H1 (cell line): ENCODE measurements around the gene LDLRAD4. TPM values are rescaled to one million over a fixed set of nuclear protein-coding genes. Genes with fewer than 3 reads are reported as not detected.

ENCODE experiments used
- CTCF ChIA-PET: fragments of 300-600 bp; sonication (Branson Sonifier 250); formaldehyde crosslinking; loops from one replicate; lab custom pipeline; 2021; ENCODE audit not compliant: partially characterized antibody; lab: Charles Lee
- POLR2A ChIA-PET: fragments of 300-600 bp; sonication (Branson Sonifier 250); formaldehyde crosslinking; loops from one replicate; lab custom pipeline; 2021; ENCODE audit warnings: inconsistent platforms; ENCODE audit not compliant: partially characterized antibody; lab: Charles Lee
- DNase-seq, 2 experiments: peaks; one replicate each; pipeline versions ENCODE4 v3.0.0 to v3.0.0-alpha.2; 2010 to 2022; ENCODE audit warnings: low spot score in 2 of 2, low read depth in 1 of 2, mixed read lengths in 1 of 2
- FAIRE-seq: peaks from 2 replicates; lab custom pipeline; 2011; peaks lifted over from hg19 to GRCh38; lab: Jason Lieb, UNC
- H2AFZ ChIP-seq: 2 replicates; pipeline ENCODE4 v1.8.1; 2012; ENCODE audit warnings: low read length, inconsistent platforms
- H2AK5ac ChIP-seq: 2 replicates; pipeline ENCODE4 v1.6.1; 2013; ENCODE audit warnings: low read depth, low read length
- H2BK120ac ChIP-seq: replicated peaks from 2 replicates; pipeline ENCODE3; 2013; ENCODE audit warnings: low read depth, low read length, inconsistent platforms
- H2BK12ac ChIP-seq: 2 replicates; pipeline ENCODE4 v1.6.1; 2013; ENCODE audit warnings: low read depth, low read length
- H2BK15ac ChIP-seq: 2 replicates; pipeline ENCODE4 v1.6.1; 2013; ENCODE audit warnings: low read length
- H2BK20ac ChIP-seq: 2 replicates; pipeline ENCODE4 v1.6.1; 2013; ENCODE audit warnings: low read length
- H2BK5ac ChIP-seq: 2 replicates; pipeline ENCODE4 v1.6.1; 2013; ENCODE audit warnings: low read depth, low read length
- H3K14ac ChIP-seq: 2 replicates; pipeline ENCODE4 v1.6.1; 2013; ENCODE audit warnings: inconsistent platforms; ENCODE audit not compliant: insufficient read length
- H3K18ac ChIP-seq: 2 replicates; pipeline ENCODE4 v1.6.1; 2013; ENCODE audit warnings: low read length; ENCODE audit errors: extremely low read depth
- H3K23ac ChIP-seq: 2 replicates; pipeline ENCODE4 v1.6.1; 2013; ENCODE audit warnings: inconsistent platforms; ENCODE audit not compliant: insufficient read length
- H3K23me2 ChIP-seq: 2 replicates; pipeline ENCODE4 v1.6.1; 2013; ENCODE audit warnings: low read depth, low read length
- H3K27ac ChIP-seq: 2 replicates; pipeline ENCODE4 v1.6.1; 2011; ENCODE audit warnings: low read depth, low read length, inconsistent platforms
- H3K27me3 ChIP-seq, 4 experiments: replicated peaks in 1 of 4; 1 replicate in 1 of 4; 2 replicates in 3 of 4; pipeline versions ENCODE4 v1.6.1 to v1.8.1; 2011 to 2013; ENCODE audit warnings: low read length in 3 of 4, mild to moderate bottlenecking in 3 of 4, inconsistent platforms in 2 of 4, mixed read lengths in 2 of 4, moderate library complexity in 1 of 4; ENCODE audit not compliant: control insufficient read depth in 3 of 4, insufficient read depth in 3 of 4; ENCODE audit errors: extremely low read depth in 1 of 4
- H3K36me3 ChIP-seq, 4 experiments: 2 replicates each; pipeline versions ENCODE4 v1.6.1 to v1.8.1; 2011 to 2013; ENCODE audit warnings: mild to moderate bottlenecking in 4 of 4, low read length in 3 of 4, moderate library complexity in 2 of 4, control low read depth in 1 of 4, inconsistent platforms in 1 of 4; ENCODE audit not compliant: insufficient read depth in 4 of 4, control insufficient read depth in 2 of 4
- H3K4ac ChIP-seq: replicated peaks from 2 replicates; pipeline ENCODE3; 2013; ENCODE audit warnings: low read length, low read depth, mixed read lengths, inconsistent platforms; ENCODE audit not compliant: insufficient read length
- H3K4me1 ChIP-seq, 4 experiments: replicated peaks in 1 of 4; 1 replicate in 1 of 4; 2 replicates in 3 of 4; pipeline versions ENCODE4 v1.6.1 to v1.8.1; 2011 to 2013; ENCODE audit warnings: low read length in 3 of 4, inconsistent platforms in 2 of 4, mixed read lengths in 1 of 4; ENCODE audit not compliant: insufficient read depth in 4 of 4, control insufficient read depth in 3 of 4
- H3K4me2 ChIP-seq, 2 experiments: 2 replicates each; pipeline versions ENCODE4 v1.6.1 to v1.8.1; 2011 to 2013; ENCODE audit warnings: low read depth in 2 of 2, low read length in 2 of 2, control low read depth in 1 of 2, inconsistent platforms in 1 of 2, mild to moderate bottlenecking in 1 of 2; ENCODE audit not compliant: insufficient read depth in 1 of 2
- H3K4me3 ChIP-seq, 4 experiments: fragments of 200-600, 300-600 bp in 1 of 4; sonication (generic), shearing (Covaris generic), sonication (Bioruptor Twin) in 1 of 4; 2 replicates each; pipeline versions ENCODE4 v1.5.1 to v1.8.1; 2011 to 2016; ENCODE audit warnings: low read length in 4 of 4, low read depth in 3 of 4, control low read depth in 2 of 4, inconsistent platforms in 2 of 4, mild to moderate bottlenecking in 2 of 4, mixed read lengths in 1 of 4, moderate library complexity in 1 of 4; ENCODE audit not compliant: insufficient read depth in 2 of 4; ENCODE audit errors: extremely low read depth in 1 of 4
- H3K56ac ChIP-seq: replicated peaks from 2 replicates; pipeline ENCODE3; 2013; ENCODE audit warnings: low read depth, mild to moderate bottlenecking, mixed read lengths, low read length, inconsistent platforms; ENCODE audit not compliant: insufficient read length
- H3K79me1 ChIP-seq: 2 replicates; pipeline ENCODE4 v1.6.1; 2013; ENCODE audit warnings: low read depth, low read length, control low read depth
- H3K79me2 ChIP-seq, 2 experiments: 2 replicates each; pipeline versions ENCODE4 v1.6.1 to v1.8.1; 2012 to 2013; ENCODE audit warnings: low read length in 2 of 2, mild to moderate bottlenecking in 2 of 2, inconsistent platforms in 1 of 2; ENCODE audit not compliant: insufficient read depth in 2 of 2, control insufficient read depth in 1 of 2
- H3K9ac ChIP-seq, 4 experiments: replicated peaks in 1 of 4; 1 replicate in 1 of 4; 2 replicates in 3 of 4; pipeline versions ENCODE4 v1.6.1 to v1.8.1; 2011 to 2013; ENCODE audit warnings: low read depth in 3 of 4, low read length in 3 of 4, control low read depth in 2 of 4, mild to moderate bottlenecking in 2 of 4, moderate library complexity in 2 of 4, inconsistent platforms in 1 of 4; ENCODE audit errors: extremely low read depth in 1 of 4
- H3K9me3 ChIP-seq, 2 experiments: 2 replicates each; pipeline versions ENCODE4 v1.6.1 to v1.8.1; 2012 to 2013; ENCODE audit warnings: mild to moderate bottlenecking in 2 of 2, moderate library complexity in 2 of 2, control low read depth in 1 of 2, inconsistent platforms in 1 of 2, low read depth in 1 of 2, low read length in 1 of 2, mixed read lengths in 1 of 2; ENCODE audit not compliant: insufficient read depth in 2 of 2
- H4K20me1 ChIP-seq, 2 experiments: replicated peaks in 1 of 2; 2 replicates each; pipeline versions ENCODE3 to v1.8.1; 2011 to 2013; ENCODE audit warnings: inconsistent platforms in 2 of 2, low read length in 2 of 2, mild to moderate bottlenecking in 1 of 2; ENCODE audit not compliant: insufficient read depth in 2 of 2, control insufficient read depth in 1 of 2
- H4K5ac ChIP-seq: 2 replicates; pipeline ENCODE4 v1.6.1; 2013; ENCODE audit warnings: low read length, low read depth, mixed read lengths, inconsistent platforms; ENCODE audit not compliant: insufficient read length
- H4K8ac ChIP-seq: 2 replicates; pipeline ENCODE4 v1.8.0; 2013; ENCODE audit warnings: mild to moderate bottlenecking, moderate library complexity, low read length, inconsistent platforms; ENCODE audit not compliant: insufficient read depth; ENCODE audit errors: extremely low read depth
- H4K91ac ChIP-seq: replicated peaks from 2 replicates; pipeline ENCODE3; 2013; ENCODE audit warnings: low read length, mixed read lengths, inconsistent platforms; ENCODE audit not compliant: insufficient read length
- CBX8 ChIP-seq: fragments of 300-800, 300-1000 bp; sonication (generic); IDR thresholded peaks from 2 replicates; pipeline ENCODE4 v1.7.1; 2016; ENCODE audit warnings: low read depth, low read length, borderline replicate concordance
- WGBS, 2 experiments: shearing (Covaris generic) in 1 of 2; methylation state at CpG; one replicate each; pipeline versions ENCODE4 v1.1.6 to v1.1.7; 2013 to 2015; ENCODE audit warnings: low lambda C conversion rate in 2 of 2, mixed read lengths in 2 of 2, inconsistent platforms in 1 of 2, low coverage in 1 of 2, missing lambda C conversion rate in 1 of 2; ENCODE audit not compliant: insufficient replicate concordance in 2 of 2, insufficient coverage in 1 of 2, insufficient read length in 1 of 2; ENCODE audit errors: extremely low coverage in 1 of 2, missing lambda C conversion rate in 1 of 2; 5-methylcytosine and 5-hydroxymethylcytosine counted together
- polyA plus RNA-seq, 7 experiments: library from polyadenylated mRNA; depleted of rRNA in 3 of 7; stranded (reverse) in 5 of 7; unstranded in 2 of 7; fragments of >200 nt in 5 of 7; fragments of 200-250 nt in 2 of 7; gene quantifications; 1 replicate in 5 of 7; 2 replicates in 1 of 7; 4 replicates in 1 of 7; pipeline versions ENCODE4 v1.2.1 to v1.2.3, GENCODE V29; 2011 to 2013; ENCODE audit warnings: missing spikeins in 2 of 7, mixed read lengths in 2 of 7
- total RNA-seq: library from RNA; stranded (reverse); fragmentation: NEBNext Ultra II Directional; extraction: Animal tissue kit (Norgen Biotek cat#: 25700); gene quantifications from 2 replicates; pipeline ENCODE4 v1.2.1, GENCODE V29; 2021

The LDLRAD4 gene
- total and polyA plus RNA-seq, 2 of the 8 experiments (the other 6 are each of a cell fraction or from before 2014, with no cell fraction given), result 0.77 to 1.4 TPM

DNA sequence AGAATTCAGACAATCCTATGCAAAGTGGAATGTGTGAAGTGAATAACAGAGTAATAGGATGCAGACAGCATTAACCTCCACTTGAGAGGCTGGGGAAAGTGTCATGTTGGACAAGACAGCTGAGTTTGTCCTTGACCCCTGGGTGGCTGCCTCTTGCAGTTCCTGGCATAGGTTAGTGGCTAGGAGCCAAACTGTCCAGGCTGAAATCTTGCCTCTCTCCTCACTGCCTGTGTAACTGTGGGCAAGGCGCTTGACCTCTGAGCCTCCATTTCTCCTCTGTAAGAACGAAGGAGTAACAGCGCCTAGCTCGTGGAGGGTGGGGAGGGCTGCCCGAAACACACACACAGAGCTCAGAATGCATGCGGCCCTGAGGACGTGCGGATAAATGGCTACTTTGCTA is 34.8 kb upstream of the LDLRAD4 start:
- Histone ChIP-seq H3K79me2 (no peaks in the 10 kb centered on the region), H2BK15ac (no peak overlapping the region), H3K4me1 (no peaks in the 10 kb centered on the region), H2BK120ac (no peak overlapping the region), H3K4me2 (no peak overlapping the region), H4K5ac (no peak overlapping the region), H3K4ac (no peak overlapping the region), H3K23ac (no peak overlapping the region), H3K27me3 (no peaks in the 10 kb centered on the region; a peak in 1 of 7 replicates), H3K18ac (no peak overlapping the region), H2AK5ac (no peak overlapping the region), H3K14ac (no peak overlapping the region), H2BK20ac (no peak overlapping the region), H3K23me2 (no peaks in the 10 kb centered on the region), H2BK5ac (no peak overlapping the region), H3K9me3 (no peaks in the 10 kb centered on the region; a peak in 1 of 4 replicates), H2BK12ac (no peak overlapping the region), H4K20me1 (no peaks in the 10 kb centered on the region), H4K8ac (0 out of 2 replicates have a peak overlapping the region, but pooled peaks have one; percentile 23), H4K91ac (no peak overlapping the region), H3K79me1 (no peaks in the 10 kb centered on the region), H3K27ac (no peak overlapping the region), H3K4me3 (no peak overlapping the region), H3K56ac (no peak overlapping the region), H3K9ac (no peak overlapping the region), H3K36me3 (no peaks in the 10 kb centered on the region), H2AFZ (no peak overlapping the region)
- no peak for FAIRE-seq
- no peak for TF ChIP-seq CBX8
- WGBS, 2 experiments, result 93% methylated on average over 8 of the region's 8 CpGs; no CpG with 5 or more reads in 1 of the 2 experiments
- CTCF ChIA-PET, result interaction anchor here (1.6 kb wide), 1 partner anchor 32 kb away, joined by 5 read pairs; no protein-coding TSS in a partner anchor
- no peak for DNase-seq
- POLR2A ChIA-PET, result no interaction called here
